Endothelial cell of umbilical vein (primary cell): ENCODE results near the gene KLHL42. TPM values are rescaled to one million over a fixed set of nuclear protein-coding genes. Genes with fewer than 3 reads are reported as not detected.

Experiments
- BruUV-seq: library from RNA; stranded (reverse); fragments of 400-500 nt; replicated peaks from 2 replicates; lab custom pipeline; 2021; lab: Mats Ljungman, UMichigan
- CTCF ChIA-PET: fragments of 300-600, 350-600 bp; sonication (Branson Sonifier 250); formaldehyde crosslinking; loops from one replicate; lab custom pipeline; 2021; ENCODE audit warnings: antibody characterized with exemption, inconsistent platforms; lab: Charles Lee
- POLR2A ChIA-PET: fragments of 300-600, 350-600 bp; sonication (Branson Sonifier 250); formaldehyde crosslinking; loops from one replicate; lab custom pipeline; 2021; ENCODE audit warnings: antibody characterized with exemption, inconsistent platforms; lab: Charles Lee
- DNase-seq: peaks from one replicate; pipeline ENCODE4 v3.0.0-alpha.2; 2011; ENCODE audit warnings: low read depth, low spot score
- FAIRE-seq: peaks from 2 replicates; lab custom pipeline; 2011; peaks lifted over from hg19 to GRCh38; lab: Jason Lieb, UNC
- H2AFZ ChIP-seq: 2 replicates; pipeline ENCODE4 v1.6.0; 2012; ENCODE audit warnings: low read depth, low read length, control low read depth, inconsistent platforms
- H3K27ac ChIP-seq: 2 replicates; pipeline ENCODE4 v1.5.1; 2011; ENCODE audit warnings: low read depth, mild to moderate bottlenecking, control low read depth, low read length, moderate library complexity; ENCODE audit not compliant: insufficient read depth
- H3K27me3 ChIP-seq, 2 experiments: 2 replicates each; pipeline versions ENCODE4 v1.6.0 to v1.6.1; 2011; ENCODE audit warnings: low read length in 2 of 2, mixed read lengths in 1 of 2; ENCODE audit not compliant: control insufficient read depth in 2 of 2, insufficient read depth in 2 of 2
- H3K36me3 ChIP-seq, 2 experiments: 2 replicates in 1 of 2; 3 replicates in 1 of 2; pipeline ENCODE4 v1.5.1; 2011; ENCODE audit warnings: low read length in 2 of 2, mild to moderate bottlenecking in 1 of 2, moderate library complexity in 1 of 2; ENCODE audit not compliant: control insufficient read depth in 2 of 2, insufficient read depth in 2 of 2; ENCODE audit errors: extremely low read depth in 1 of 2
- H3K4me1 ChIP-seq: 3 replicates; pipeline ENCODE4 v1.5.1; 2011; ENCODE audit warnings: mild to moderate bottlenecking, low read length; ENCODE audit not compliant: control insufficient read depth, insufficient read depth; ENCODE audit errors: extremely low read depth
- H3K4me2 ChIP-seq: 2 replicates; pipeline ENCODE4 v1.6.1; 2011; ENCODE audit warnings: low read length, control low read depth, mixed read lengths; ENCODE audit not compliant: insufficient read depth
- H3K4me3 ChIP-seq, 3 experiments: fragments of 200-600 bp in 1 of 3; sonication (generic), shearing (Covaris generic) in 1 of 3; replicated peaks in 1 of 3; 2 replicates each; pipeline ENCODE4 v1.5.1; 2011 to 2016; ENCODE audit warnings: control low read depth in 3 of 3, low read length in 3 of 3, mild to moderate bottlenecking in 2 of 3, inconsistent platforms in 1 of 3, low read depth in 1 of 3, moderate library complexity in 1 of 3; ENCODE audit not compliant: insufficient read depth in 1 of 3
- H3K79me2 ChIP-seq: 2 replicates; pipeline ENCODE4 v1.6.0; 2012; ENCODE audit warnings: low read length, inconsistent platforms; ENCODE audit not compliant: control insufficient read depth, insufficient read depth
- H3K9ac ChIP-seq: replicated peaks from 2 replicates; pipeline ENCODE3; 2011; ENCODE audit warnings: low read length, control low read depth; ENCODE audit not compliant: insufficient read depth; ENCODE audit errors: extremely low read depth
- H3K9me1 ChIP-seq: replicated peaks from 3 replicates; pipeline ENCODE4 v1.6.0; 2011; ENCODE audit warnings: mild to moderate bottlenecking, low read length; ENCODE audit not compliant: control insufficient read depth, insufficient read depth; ENCODE audit errors: extremely low read depth
- H3K9me3 ChIP-seq: replicated peaks from 2 replicates; pipeline ENCODE4 v1.5.1; 2012; ENCODE audit warnings: low read length, inconsistent platforms; ENCODE audit not compliant: control insufficient read depth, insufficient read depth
- H4K20me1 ChIP-seq: replicated peaks from 2 replicates; pipeline ENCODE3; 2011; ENCODE audit warnings: mild to moderate bottlenecking, low read length; ENCODE audit not compliant: control insufficient read depth, insufficient read depth; ENCODE audit errors: extremely low read depth
- EZH2 ChIP-seq: IDR thresholded peaks from 2 replicates; pipeline ENCODE4 v1.6.1; 2012; ENCODE audit warnings: borderline replicate concordance, low read depth, mild to moderate bottlenecking, moderate library complexity, low read length, inconsistent platforms; ENCODE audit not compliant: severe bottlenecking
- FOS ChIP-seq: IDR thresholded peaks from 2 replicates; pipeline ENCODE4 v1.6.1; 2011; ENCODE audit warnings: mild to moderate bottlenecking, low read length, moderate library complexity, borderline replicate concordance; ENCODE audit not compliant: insufficient read depth
- GATA2 ChIP-seq: IDR thresholded peaks from 2 replicates; pipeline ENCODE4 v1.7.0; 2011; ENCODE audit warnings: low read depth, mild to moderate bottlenecking, moderate library complexity, mixed read lengths, low read length; ENCODE audit not compliant: insufficient read length, insufficient read depth
- JUN ChIP-seq: IDR thresholded peaks from 2 replicates; pipeline ENCODE4 v1.6.1; 2011; ENCODE audit warnings: borderline replicate concordance, low read depth; ENCODE audit not compliant: insufficient read length, insufficient read depth
- MYC ChIP-seq: IDR thresholded peaks from one replicate; pipeline ENCODE4 v1.6.1; 2011; ENCODE audit warnings: mild to moderate bottlenecking, low read depth, low read length
- POLR2A ChIP-seq: IDR thresholded peaks from 2 replicates; pipeline ENCODE4 v1.6.1; 2012; ENCODE audit warnings: low read depth, mild to moderate bottlenecking, control low read depth, low read length
- POLR2AphosphoS5 ChIP-seq: IDR thresholded peaks from 2 replicates; pipeline ENCODE4 v1.6.1; 2012; ENCODE audit warnings: low read depth, mild to moderate bottlenecking, control low read depth, low read length, moderate library complexity; ENCODE audit not compliant: insufficient read depth
- dilution Hi-C: fragments of 300-500 bp; cut with MboI; formaldehyde crosslinking; loops from one replicate; pipeline ENCODE4 v1.15.0; 2019; ENCODE audit warnings: low sequenced_read_pairs; ENCODE audit not compliant: extremely low pct_ligation_motif_present
- intact Hi-C: fragments of 100-400 bp; cut with micrococcal nuclease; formaldehyde crosslinking; loops from one replicate; pipeline ENCODE4 v1.10.0; 2022
- polyA plus RNA-seq, 4 experiments: library from polyadenylated mRNA; depleted of rRNA in 3 of 4; stranded (reverse) in 3 of 4; unstranded in 1 of 4; fragments of >200 nt; gene quantifications; 2 replicates each; pipeline versions ENCODE4 v1.2.1 to v1.2.3, GENCODE V29; 2011 to 2012; ENCODE audit warnings: missing spikeins in 1 of 4
- total RNA-seq: library from RNA; stranded (reverse); gene quantifications from 2 replicates; pipeline ENCODE4 v1.2.3, GENCODE V29; 2021
- TF ChIP-seq, protein P1 (sequence below), 2 donors: IDR thresholded peaks; 1 replicate in 1 of 2; 2 replicates in 1 of 2; pipeline ENCODE4 v1.5.1; 2011; ENCODE audit warnings: low read length in 2 of 2, mild to moderate bottlenecking in 2 of 2, moderate library complexity in 2 of 2, control low read depth in 1 of 2, inconsistent platforms in 1 of 2, low read depth in 1 of 2; ENCODE audit not compliant: insufficient read depth in 1 of 2; ENCODE audit errors: extremely low read depth in 1 of 2
- TF ChIP-seq, protein P2 (sequence below): IDR thresholded peaks from 2 replicates; pipeline ENCODE4 v1.6.1; 2011; ENCODE audit not compliant: insufficient read depth, insufficient read length

KLHL42 gene
- total and polyA plus RNA-seq, 2 donors (not counting 3 experiments of a cell fraction or from before 2014, with no cell fraction given): 20.1 to 36.2 TPM

DNA sequence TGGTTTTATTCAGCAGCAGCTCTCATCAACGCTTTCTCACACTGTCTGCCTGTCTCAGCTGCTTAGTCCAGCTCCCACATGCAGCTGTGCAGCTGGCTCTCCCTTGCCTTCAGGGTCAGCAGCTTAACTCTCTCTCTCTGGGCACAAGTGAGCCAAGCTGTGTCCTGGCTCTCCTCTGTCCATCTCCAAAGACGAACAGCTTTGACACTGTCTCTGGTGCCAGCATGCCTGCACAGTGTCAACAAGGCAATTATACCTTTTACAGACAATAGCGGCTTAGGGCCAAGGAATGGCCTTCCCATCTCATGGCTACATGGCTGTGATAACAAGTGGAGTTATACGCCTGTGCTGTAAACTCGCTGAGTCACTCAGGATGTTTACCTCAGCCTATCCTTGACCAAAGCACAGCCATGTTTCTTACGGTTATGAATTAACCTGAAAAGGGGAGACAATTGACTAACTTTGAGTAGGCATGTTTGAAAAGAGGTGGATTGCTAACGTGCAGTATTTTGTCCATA is 38.4 kb downstream of the KLHL42 start:
- DNase-seq: peak; percentile 35
- TF ChIP-seq, protein P1, sequence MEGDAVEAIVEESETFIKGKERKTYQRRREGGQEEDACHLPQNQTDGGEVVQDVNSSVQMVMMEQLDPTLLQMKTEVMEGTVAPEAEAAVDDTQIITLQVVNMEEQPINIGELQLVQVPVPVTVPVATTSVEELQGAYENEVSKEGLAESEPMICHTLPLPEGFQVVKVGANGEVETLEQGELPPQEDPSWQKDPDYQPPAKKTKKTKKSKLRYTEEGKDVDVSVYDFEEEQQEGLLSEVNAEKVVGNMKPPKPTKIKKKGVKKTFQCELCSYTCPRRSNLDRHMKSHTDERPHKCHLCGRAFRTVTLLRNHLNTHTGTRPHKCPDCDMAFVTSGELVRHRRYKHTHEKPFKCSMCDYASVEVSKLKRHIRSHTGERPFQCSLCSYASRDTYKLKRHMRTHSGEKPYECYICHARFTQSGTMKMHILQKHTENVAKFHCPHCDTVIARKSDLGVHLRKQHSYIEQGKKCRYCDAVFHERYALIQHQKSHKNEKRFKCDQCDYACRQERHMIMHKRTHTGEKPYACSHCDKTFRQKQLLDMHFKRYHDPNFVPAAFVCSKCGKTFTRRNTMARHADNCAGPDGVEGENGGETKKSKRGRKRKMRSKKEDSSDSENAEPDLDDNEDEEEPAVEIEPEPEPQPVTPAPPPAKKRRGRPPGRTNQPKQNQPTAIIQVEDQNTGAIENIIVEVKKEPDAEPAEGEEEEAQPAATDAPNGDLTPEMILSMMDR (IDR thresholded peaks at IDR 0.05; ENCODE audit: extremely low read depth in 1 of 2, insufficient read depth in 1 of 2, low read depth in 1 of 2, low read length in 2 of 2): no peak
- TF ChIP-seq POLR2A (no peak), EZH2 (no peak), JUN (no peak), GATA2 (no peak), POLR2AphosphoS5 (no peak), FOS (no peak), MYC (no peak)
- TF ChIP-seq, protein P2, sequence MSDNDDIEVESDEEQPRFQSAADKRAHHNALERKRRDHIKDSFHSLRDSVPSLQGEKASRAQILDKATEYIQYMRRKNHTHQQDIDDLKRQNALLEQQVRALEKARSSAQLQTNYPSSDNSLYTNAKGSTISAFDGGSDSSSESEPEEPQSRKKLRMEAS: no peak
- FAIRE-seq: no peak
- peaks cover 24% of the 10 kb centered on the region for H3K4me1 ChIP-seq
- dilution Hi-C loops: no loop called here
- CTCF ChIA-PET: interaction anchor here (1.2 to 1.9 kb wide), 2 partner anchors 22 to 86 kb away, joined by 3 to 5 read pairs; no protein-coding TSS in a partner anchor
- no peak overlapping the region for H3K4me3 ChIP-seq
- intact Hi-C loops: no loop called here
- H2AFZ ChIP-seq: no peak overlapping the region
- H3K27ac ChIP-seq: no peak overlapping the region
- H3K9me3 ChIP-seq: no peaks in the 10 kb centered on the region
- POLR2A ChIA-PET: no interaction called here
- no peak overlapping the region for H3K4me2 ChIP-seq
- no peaks in the 10 kb centered on the region for H3K27me3 ChIP-seq
- no peak overlapping the region for H3K9ac ChIP-seq
- no peaks in the 10 kb centered on the region for H4K20me1 ChIP-seq
- H3K9me1 ChIP-seq: no peaks in the 10 kb centered on the region
- no TSS peak for BruUV-seq
- no peaks in the 10 kb centered on the region for H3K79me2 ChIP-seq
- no peaks in the 10 kb centered on the region for H3K36me3 ChIP-seq
